Gastroesophageal sphincter (tissue), 3 donors: ENCODE measurements around the gene ZDHHC17.

Experiments
- EP300 ChIP-seq: sonication (generic); formaldehyde crosslinking; IDR thresholded peaks from one replicate; pipeline ENCODE4 v1.6.1; 2017; ENCODE audit warnings: antibody characterized with exemption, mild to moderate bottlenecking
- POLR2A ChIP-seq, 2 donors: fragments of 450-650 bp; IDR thresholded peaks; one replicate each; pipeline ENCODE4 v1.6.1; 2017; ENCODE audit warnings: antibody characterized with exemption in 2 of 2, mild to moderate bottlenecking in 2 of 2, moderate library complexity in 1 of 2
- POLR2AphosphoS5 ChIP-seq: sonication (generic); formaldehyde crosslinking; IDR thresholded peaks from one replicate; pipeline ENCODE4 v1.6.1; 2017; ENCODE audit warnings: antibody characterized with exemption
- TF ChIP-seq, protein P1 (sequence below), 4 experiments: fragments of 200-600 bp in 2 of 4; fragments of 450-650 bp in 2 of 4; sonication (generic) in 1 of 4; IDR thresholded peaks; one replicate each; pipeline ENCODE4 v1.5.1; 2017 to 2019; ENCODE audit warnings: antibody characterized with exemption in 4 of 4, mild to moderate bottlenecking in 2 of 4, moderate library complexity in 2 of 4

DNA sequence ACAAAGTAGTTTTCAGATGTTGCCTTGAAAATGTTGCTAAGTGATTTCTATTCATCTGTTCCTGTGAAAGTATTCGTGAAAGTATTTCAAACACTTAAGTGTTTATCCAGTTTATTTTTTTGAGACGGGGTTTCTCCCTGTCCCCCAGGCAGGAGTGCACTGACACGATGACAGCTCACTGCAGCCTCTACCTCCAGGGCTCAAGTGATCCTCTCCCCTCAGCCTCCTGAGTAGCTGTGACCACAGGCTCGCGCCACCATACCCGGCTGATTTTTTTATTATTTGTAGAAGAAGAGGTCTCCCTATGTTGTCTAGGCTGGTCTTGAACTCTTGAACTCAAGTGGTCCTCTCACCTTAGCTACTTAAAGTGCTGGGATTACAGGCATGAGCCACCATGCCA, 1.7 kb downstream of the ZDHHC17 start:
- TF ChIP-seq, protein P1, sequence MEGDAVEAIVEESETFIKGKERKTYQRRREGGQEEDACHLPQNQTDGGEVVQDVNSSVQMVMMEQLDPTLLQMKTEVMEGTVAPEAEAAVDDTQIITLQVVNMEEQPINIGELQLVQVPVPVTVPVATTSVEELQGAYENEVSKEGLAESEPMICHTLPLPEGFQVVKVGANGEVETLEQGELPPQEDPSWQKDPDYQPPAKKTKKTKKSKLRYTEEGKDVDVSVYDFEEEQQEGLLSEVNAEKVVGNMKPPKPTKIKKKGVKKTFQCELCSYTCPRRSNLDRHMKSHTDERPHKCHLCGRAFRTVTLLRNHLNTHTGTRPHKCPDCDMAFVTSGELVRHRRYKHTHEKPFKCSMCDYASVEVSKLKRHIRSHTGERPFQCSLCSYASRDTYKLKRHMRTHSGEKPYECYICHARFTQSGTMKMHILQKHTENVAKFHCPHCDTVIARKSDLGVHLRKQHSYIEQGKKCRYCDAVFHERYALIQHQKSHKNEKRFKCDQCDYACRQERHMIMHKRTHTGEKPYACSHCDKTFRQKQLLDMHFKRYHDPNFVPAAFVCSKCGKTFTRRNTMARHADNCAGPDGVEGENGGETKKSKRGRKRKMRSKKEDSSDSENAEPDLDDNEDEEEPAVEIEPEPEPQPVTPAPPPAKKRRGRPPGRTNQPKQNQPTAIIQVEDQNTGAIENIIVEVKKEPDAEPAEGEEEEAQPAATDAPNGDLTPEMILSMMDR (IDR thresholded peaks at IDR 0.05) = no peak
- TF ChIP-seq POLR2AphosphoS5 (no peak), POLR2A (IDR thresholded peaks at IDR 0.05) (no peak), EP300 (no peak)
